ENCODE measurements around the gene TDRD9.
"Not testable (repeated sequence)": the region's sequence is repeated elsewhere in the genome, so short reads cannot be mapped to it uniquely, and the experiment has no call there.

TDRD9 gene

DNA sequence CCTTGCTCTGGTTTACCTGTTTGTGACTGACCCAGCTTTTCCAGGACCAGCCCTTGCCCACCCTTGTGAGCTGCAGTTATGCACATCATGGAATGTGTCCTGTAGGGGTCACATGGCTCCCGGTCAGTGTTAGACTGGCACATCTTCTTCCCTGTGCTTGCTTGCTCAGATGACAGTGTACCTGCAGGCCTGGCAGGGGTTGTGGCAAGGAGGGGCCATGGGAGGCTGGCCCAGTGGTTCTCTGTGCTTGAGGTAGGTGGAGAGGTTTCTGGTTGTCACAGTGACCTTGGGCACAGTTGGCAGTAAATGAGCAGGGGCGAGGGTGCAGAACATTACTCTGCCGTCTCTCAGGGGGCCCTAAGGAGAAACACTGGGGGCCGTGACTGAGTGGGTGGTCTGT, 41.7 kb downstream of the TDRD9 start:
- H3K27ac ChIP-seq: no peak overlapping the region
- DNase-seq (ENCODE audit: low read depth, low spot score): no peak

DNA sequence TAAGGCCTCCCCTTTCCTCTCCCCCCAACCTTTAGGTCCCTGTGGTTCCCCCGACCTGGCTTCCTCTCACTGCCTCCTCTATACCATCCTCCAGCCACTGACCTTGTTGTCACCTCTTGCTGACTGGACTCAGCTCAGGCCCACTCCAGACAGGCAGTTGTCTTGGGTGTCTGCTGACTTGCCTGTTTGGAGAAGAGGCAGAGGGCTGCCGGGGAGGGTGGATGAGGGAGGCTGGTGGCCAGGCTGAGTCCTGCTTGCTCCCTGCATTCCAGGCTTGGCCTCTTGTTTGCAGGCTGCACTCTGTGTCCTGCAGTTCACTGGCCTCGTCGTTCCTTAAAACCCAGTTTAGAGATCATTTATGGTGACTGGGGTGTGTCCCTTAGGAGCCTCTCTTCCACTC, 45.1 kb downstream of the TDRD9 start:
- H3K27ac ChIP-seq: no peak overlapping the region
- no peak for DNase-seq (ENCODE audit: low read depth, low spot score)

- no peak for DNase-seq (ENCODE audit: low read depth, low spot score)
- H3K27ac ChIP-seq: no peak overlapping the region
These were observed 46.3 kb downstream of the TDRD9 start for GRCh38 chr14:103974575-103974974.

DNA sequence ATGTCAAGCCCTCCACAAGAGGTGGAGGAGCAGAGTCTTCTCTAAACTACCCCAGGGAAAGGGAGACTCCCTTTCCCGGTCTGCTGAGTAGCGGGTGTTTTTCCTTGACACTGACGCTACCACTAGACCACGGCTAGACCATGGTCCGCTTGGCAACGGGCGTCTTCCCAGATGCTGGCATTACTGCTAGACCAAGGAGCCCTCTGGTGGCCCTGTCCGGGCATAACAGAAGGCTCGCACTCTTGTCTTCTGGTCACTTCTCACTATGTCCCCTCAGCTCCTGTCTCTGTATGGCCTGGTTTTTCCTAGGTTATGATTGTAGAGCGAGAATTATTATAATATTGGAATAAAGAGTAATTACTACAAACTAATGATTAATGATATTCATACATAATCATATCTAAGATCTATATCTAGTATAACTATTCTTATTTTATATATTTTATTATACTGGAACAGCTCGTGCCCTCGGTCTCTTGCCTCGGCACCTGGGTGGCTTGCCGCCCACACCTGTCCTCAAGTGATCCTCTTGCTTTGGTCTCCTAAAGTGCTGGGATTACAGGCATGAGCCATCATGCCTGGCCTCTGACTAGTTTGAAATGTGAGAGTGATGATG, 52.5 kb downstream of the TDRD9 start:
- H3K27ac ChIP-seq; DNase-seq (ENCODE audit: low read depth, low spot score): not testable (repeated sequence)

DNA sequence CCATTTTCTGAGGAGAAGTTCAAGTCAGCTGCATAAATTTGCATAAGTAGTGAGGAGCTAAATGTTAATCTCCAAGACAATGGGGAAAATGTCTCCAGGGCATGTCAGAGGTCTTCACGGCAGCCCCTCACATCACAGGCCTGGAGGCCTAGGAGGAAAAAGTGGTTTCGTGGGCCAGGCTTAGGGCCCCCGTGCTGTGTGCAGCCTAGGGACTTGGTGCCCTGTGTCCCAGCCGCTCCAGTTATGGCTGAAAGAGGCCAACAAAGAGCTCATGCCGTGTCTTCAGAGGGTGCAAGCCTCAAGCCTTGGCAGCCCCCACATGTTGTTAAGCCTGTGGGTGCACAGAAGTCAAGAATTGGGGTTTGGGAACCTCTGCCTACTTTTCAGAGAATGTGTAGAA, 55.9 kb downstream of the TDRD9 start:
- DNase-seq (ENCODE audit: low read depth, low spot score): no peak
- no peak overlapping the region for H3K27ac ChIP-seq

- no peak for DNase-seq (ENCODE audit: low read depth, low spot score)
- no peak overlapping the region for H3K27ac ChIP-seq
These were observed 60.8 kb downstream of the TDRD9 start for GRCh38 chr14:103989034-103989433.

DNA sequence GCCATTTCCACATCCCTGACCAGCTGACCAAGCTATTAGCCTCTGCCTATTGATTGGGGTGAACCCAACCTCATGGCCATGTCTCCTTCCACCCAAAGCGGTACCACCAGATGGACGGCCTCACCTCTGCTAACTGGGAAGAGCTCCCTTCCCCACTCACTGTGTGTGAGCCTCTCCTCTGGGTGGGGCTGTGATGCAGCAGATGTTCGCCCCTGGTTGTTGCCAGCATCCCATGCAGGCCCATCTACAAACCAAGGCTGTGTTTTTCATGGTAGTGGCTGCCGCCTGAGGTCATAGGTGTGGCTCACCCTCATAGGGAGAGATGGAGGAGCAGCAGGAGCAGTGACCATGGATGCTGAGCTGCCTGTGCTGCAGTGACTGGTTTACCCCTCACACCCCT, 61.7 kb downstream of the TDRD9 start:
- no peak for DNase-seq (ENCODE audit: low read depth, low spot score)
- H3K27ac ChIP-seq: no peak overlapping the region

GRCh38 chr14:103994535-103995184, 66.4 kb downstream of the TDRD9 start:
- DNase-seq (ENCODE audit: low read depth, low spot score): peak; percentile 57

DNA sequence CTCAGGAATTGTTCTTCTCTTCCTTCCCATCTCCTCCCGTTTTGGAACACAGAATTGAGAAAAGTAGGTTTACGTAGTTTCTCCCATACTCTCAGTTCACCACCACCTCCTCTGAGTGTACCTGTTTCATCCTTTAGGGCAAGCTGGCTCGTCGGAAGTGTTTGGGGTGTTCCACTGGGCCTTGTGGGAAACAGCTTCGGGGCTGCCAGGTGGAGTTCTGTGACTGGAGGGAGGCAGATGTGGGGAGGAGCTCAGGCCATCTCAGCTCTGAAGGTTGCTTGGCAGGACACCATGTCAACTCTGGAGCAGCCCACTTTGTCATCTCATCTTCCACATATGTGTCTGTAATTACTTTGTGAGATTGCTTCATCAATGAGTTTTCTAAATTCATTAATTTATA, 67.6 kb downstream of the TDRD9 start:
- H3K27ac ChIP-seq: peak overlapping the region; percentile 64
- DNase-seq (ENCODE audit: low read depth, low spot score): no peak

More at GRCh38 chr14:103994535-103995184, 66.4 kb downstream of the TDRD9 start:
- peak overlapping the region; percentile 64 for H3K27ac ChIP-seq

GRCh38 chr14:103997391-103997790, 69.1 kb downstream of the TDRD9 start:
- H3K27ac ChIP-seq: no peak overlapping the region
- no peak for DNase-seq (ENCODE audit: low read depth, low spot score)

DNA sequence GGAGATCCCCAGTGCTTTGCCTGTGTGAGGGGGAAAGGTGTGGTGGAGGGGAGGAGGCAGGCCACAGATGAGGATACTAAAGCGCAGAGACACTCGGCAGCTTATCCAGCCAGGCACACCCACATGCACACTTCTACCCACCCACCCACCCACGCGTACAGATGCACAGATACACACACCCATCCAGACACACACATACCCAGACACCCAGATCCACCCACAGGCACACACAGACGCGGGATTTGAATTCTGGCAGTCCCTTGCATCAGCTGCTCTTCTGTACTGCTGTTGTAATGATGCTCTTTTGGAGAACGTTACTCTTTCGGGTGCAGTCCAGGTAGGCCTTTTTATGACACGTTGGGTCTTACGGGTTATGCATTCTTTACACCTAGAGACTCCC, 69.8 kb downstream of the TDRD9 start:
- H3K27ac ChIP-seq: no peak overlapping the region
- DNase-seq (ENCODE audit: low read depth, low spot score): no peak

DNA sequence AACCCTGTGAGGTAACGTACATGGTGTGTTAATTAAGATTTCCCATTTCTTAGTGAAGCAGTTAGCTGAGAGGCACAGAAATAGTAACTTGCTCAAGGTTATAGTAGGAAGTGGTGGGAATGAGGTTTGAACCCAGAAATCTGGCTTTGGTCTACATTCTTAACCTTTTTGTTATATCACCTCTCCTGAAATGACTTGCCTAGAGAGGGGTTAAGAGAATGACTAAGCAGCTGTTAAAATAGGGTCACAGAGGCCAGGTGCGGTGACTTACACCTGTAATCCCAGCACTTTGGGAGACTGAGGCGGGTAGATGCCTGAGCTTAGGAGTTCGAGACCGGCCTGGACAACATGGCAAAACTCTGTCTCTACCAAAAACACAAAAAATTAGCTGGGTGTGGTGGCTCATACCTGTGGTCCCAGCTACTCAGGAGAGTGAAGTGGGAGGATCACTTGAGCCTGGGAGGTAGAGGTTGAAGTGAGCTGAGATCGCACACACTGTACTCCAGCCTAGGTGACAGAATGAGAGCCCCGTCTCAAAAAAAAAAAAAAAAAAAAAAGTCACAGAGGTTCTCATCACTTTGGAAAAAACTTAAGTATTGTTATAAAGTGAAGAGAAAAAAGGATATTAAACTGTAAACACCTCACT, 71.7 kb downstream of the TDRD9 start:
- H3K27ac ChIP-seq: no peak overlapping the region
- DNase-seq (ENCODE audit: low read depth, low spot score): no peak

GRCh38 chr14:104001003-104001402, 72.7 kb downstream of the TDRD9 start:
- H3K27ac ChIP-seq: no peak overlapping the region
- no peak for DNase-seq (ENCODE audit: low read depth, low spot score)

DNA sequence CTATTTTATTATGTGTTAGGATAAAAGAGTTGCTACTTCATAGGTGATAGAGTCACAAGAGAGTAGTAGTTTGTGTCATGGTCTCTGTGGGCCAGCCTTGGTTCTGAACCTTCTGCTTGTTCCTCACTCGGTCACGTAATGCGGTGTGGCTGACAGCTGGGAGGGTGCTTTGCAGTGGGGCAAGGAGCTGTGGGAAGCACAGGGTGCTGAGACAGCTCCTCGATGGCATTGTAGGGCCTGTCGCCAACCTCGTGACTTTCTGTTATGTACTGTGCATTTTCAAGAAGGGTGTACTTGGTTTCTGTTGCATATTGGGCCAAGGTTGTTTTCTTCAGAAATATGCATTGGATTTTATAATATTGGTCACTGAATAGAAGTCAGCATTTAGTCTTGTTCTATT, 75.4 kb downstream of the TDRD9 start:
- no peak overlapping the region for H3K27ac ChIP-seq
- no peak for DNase-seq (ENCODE audit: low read depth, low spot score)

DNA sequence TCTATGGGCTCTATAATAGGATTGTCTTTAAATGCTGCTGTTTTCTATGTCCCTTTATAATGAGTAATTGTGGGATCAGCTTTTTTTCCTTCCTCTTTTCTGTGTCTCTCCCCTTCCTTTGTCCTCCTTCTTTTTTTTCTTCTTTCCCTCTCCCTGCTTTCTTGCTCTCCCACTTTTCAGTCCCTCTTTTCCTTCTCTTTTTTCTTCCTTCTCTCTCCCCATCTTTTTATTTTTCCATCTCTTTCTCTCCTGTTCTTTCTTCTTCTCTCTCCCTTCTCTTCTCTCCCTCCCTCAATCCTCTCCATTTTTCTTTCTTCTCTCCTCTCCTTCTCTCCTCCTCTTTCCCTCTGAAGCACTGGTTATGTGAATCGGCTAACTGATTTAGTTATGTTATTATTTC, 76.6 kb downstream of the TDRD9 start:
- no peak overlapping the region for H3K27ac ChIP-seq
- no peak for DNase-seq (ENCODE audit: low read depth, low spot score)

- DNase-seq (ENCODE audit: low read depth, low spot score): no peak
- no peak overlapping the region for H3K27ac ChIP-seq
These were observed 77.2 kb downstream of the TDRD9 start for GRCh38 chr14:104005489-104005888.

DNA sequence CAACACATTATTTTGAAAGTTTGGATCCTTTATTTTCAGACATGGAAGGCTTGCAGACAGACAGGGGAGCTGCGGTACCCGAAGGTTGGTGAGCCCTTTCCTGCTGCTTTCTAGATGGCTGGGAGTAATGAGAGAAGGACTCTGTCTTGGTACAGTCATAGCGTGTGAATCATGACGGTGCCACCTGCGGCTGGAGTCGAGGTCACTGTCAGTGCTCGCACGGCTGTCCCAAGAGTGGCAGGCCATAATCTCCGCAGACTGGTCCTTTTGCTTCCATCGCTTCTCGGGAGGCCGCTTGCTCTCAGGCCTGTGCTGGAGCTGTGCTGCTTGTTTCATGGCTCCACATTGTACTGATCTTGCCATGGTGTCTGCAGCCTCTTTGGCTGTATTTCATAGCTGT, 78.9 kb downstream of the TDRD9 start:
- H3K27ac ChIP-seq: no peak overlapping the region
- DNase-seq (ENCODE audit: low read depth, low spot score): no peak

GRCh38 chr14:104009297-104009696, 81.0 kb downstream of the TDRD9 start:
- H3K27ac ChIP-seq: no peak overlapping the region
- no peak for DNase-seq (ENCODE audit: low read depth, low spot score)

GRCh38 chr14:104011824-104012517, 83.7 kb downstream of the TDRD9 start:
- peak overlapping the region; percentile 27 for H3K27ac ChIP-seq

GRCh38 chr14:104014764-104015163, 86.5 kb downstream of the TDRD9 start:
- no peak for DNase-seq (ENCODE audit: low read depth, low spot score)
- H3K27ac ChIP-seq: no peak overlapping the region

More at GRCh38 chr14:104011824-104012517, 83.7 kb downstream of the TDRD9 start:
- no peak for DNase-seq (ENCODE audit: low read depth, low spot score)

All from epithelial cell of prostate (primary cell).